Frontal cortex (tissue), 4 donors: Measurements from ENCODE around the gene DPYD. TPM values are rescaled to one million over a fixed set of nuclear protein-coding genes. Genes with fewer than 3 reads are reported as not detected.

ENCODE experiments used
- DNase-seq, 2 donors: peaks; one replicate each; pipeline ENCODE4 v3.0.0; 2012; ENCODE audit warnings: low spot score in 2 of 2
- FAIRE-seq: peaks from 2 replicates; lab custom pipeline; 2012; peaks lifted over from hg19 to GRCh38; lab: Jason Lieb, UNC
- total RNA-seq: library from RNA; depleted of rRNA; stranded (reverse); fragments of >200 nt; gene quantifications from one replicate; pipeline ENCODE4 v1.2.3, GENCODE V29; 2014
- donor health status: control.
- donor health status: control.
- donor health status: control.

Gene DPYD
- total RNA-seq, 1 donor from 2014 or later: 51.4 TPM

GRCh38 chr1:97412166-97412565, 508.7 kb downstream of the DPYD start:
- DNase-seq (no peak), FAIRE-seq (peak; percentile 6)

DNA sequence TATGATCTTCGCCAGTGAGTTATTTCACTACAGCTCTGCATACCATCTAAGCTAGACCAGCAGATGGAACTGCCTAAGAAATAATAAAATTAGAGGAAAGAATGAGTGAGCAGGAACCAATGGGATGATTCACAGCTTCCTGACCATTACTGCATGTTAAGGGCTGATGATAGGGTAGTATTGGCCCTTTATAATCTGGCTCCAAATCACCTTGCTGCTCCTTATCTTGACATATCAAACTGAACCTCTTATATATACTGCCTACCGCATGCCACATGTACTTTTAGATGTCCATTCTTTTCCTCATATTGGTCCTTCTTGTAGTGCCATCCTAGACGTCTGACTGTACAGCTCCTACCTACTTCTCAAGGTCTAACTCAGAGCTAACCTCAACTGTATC, 524.4 kb downstream of the DPYD start:
- FAIRE-seq (no peak), DNase-seq (no peak)

- DNase-seq (no peak), FAIRE-seq (no peak)
These were observed 528.1 kb downstream of the DPYD start for GRCh38 chr1:97392701-97393100.

DNA sequence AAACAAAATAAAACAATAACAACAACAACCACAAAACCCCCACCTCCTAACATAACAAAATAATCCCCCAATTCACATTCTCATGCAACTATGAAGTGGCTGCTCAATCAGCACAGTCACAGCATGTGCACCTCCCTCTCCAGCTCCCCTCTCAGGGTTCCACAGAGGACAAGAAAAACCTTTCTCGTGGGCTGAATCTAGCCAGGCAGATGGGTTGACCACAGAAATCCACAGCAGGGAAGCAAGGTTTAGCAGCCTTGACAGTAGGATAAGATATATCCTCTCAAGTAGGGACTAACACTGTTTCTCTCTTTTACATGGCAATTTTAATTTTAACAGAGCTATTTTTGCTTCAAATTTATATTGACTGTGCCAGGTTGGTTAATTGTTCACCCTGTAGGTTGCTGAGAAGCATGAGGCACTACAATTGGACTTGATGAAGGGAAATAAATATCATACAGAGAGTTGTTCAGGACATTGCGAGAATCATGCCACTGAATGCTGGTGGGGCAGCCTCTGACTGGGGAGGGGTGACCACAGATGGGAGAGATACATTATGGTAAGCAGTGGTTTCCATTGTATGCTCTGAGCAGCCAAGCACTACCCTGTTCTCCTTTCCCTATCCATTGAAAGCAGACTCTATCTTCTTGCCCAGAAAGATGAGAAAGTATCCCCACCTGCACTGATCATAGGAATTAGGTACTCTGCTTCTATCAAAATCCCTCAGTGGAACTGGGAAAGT, 535.1 kb downstream of the DPYD start:
- DNase-seq: no peak

GRCh38 chr1:97384294-97384968, 536.4 kb downstream of the DPYD start:
- FAIRE-seq: no peak
- no peak for DNase-seq

More for the DNA sequence above, 535.1 kb downstream of the DPYD start:
- FAIRE-seq: no peak

GRCh38 chr1:97383797-97384196, 537.0 kb downstream of the DPYD start:
- FAIRE-seq (no peak), DNase-seq (no peak)

- DNase-seq: no peak
- peak; percentile 70 for FAIRE-seq
These were observed 538.6 kb downstream of the DPYD start for GRCh38 chr1:97382206-97382605.

GRCh38 chr1:97379387-97380075, 541.3 kb downstream of the DPYD start:
- FAIRE-seq: no peak
- DNase-seq: no peak

DNA sequence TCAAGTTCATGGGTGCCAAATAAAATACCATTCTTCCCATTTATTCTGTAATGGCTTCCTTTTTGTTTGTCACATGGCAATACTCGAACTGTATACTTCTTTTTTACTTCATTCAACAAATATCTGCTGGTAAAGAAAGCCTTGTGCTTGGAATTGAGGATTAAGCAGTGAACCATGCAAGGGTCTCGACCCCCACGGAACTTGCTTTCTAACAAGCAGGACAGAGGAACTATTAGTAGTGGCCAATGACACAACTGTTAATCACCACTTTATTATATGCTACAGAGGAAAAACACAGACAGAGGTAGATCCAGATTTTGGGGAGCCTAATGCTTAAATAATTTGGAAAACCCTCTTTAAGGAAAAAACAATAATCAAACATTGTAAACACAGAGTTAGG, 542.2 kb downstream of the DPYD start:
- DNase-seq (no peak), FAIRE-seq (no peak)

DNA sequence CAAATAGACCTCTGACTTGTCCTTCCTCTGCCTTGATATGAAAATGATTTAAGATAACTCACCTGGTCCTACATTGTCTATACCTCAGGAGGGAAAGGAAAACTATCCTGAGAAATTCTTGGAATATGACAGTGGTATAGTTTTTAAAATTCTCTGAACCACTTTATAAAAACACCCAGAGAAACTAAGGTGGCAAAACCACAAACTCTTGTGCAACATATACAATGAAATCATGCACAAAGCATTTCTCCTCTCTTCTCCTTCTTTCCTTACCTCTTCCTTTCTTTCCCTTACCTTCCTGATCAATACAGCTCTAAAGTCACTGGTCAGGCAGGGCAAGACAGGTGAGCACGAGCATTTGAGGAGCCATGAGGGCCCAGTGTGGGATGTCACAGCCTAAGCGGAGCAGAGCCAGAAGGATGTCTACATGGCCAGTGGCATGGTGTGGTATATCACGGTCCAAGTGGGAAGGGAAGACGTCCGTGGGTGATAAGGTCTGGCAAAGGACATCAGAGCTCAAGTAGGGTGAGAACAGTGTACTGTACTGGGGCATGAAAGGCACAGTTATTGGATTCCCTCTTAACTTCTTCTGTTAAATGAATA, 543.3 kb downstream of the DPYD start:
- no peak for FAIRE-seq
- DNase-seq: no peak

GRCh38 chr1:97373000-97373399, 547.8 kb downstream of the DPYD start:
- DNase-seq (no peak), FAIRE-seq (no peak)

DNA sequence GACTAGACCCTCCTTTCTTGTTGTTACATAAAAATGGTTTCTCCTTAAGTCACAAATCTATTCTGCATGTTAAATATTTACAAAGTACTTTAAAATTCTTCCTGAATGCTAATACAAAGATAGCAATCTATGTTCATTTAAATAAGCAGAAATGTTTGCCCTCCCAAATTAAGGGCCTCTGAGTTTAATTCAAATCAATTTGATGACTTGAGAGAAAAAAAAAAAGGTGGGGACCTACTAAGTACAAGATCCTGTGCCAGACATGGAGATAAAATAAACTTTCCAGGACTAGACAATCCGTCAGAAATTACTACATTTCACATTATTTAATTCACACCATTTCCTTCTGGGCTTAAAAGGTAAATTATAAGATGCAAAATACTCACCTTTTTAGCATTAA, 548.3 kb downstream of the DPYD start:
- FAIRE-seq (no peak), DNase-seq (no peak)

DNA sequence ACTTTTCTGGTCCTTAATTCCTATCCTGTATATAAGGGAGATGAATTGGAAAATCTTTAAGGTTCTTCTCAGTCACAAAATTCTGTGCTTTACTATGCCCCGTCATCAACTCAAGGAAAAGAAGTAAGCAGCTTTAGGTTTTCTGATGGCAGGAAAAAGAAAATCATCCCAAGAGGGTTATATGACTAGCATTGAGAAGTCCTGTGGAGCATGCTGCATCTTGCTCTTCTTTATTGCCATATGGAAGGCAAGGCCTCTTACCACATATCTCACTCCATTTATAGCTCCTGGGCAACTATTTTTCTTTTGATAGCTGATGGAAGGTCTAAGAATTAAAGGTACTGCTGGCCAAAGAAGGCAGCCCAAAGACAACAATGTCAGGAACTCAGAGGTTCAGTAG, 552.5 kb downstream of the DPYD start:
- no peak for DNase-seq
- no peak for FAIRE-seq

- DNase-seq (no peak), FAIRE-seq (no peak)
These were observed 553.9 kb downstream of the DPYD start for GRCh38 chr1:97366984-97367383.

GRCh38 chr1:97365026-97365425, 555.8 kb downstream of the DPYD start:
- no peak for FAIRE-seq
- no peak for DNase-seq

- DNase-seq: no peak
- no peak for FAIRE-seq
These were observed 556.7 kb downstream of the DPYD start for GRCh38 chr1:97364086-97364485.

- FAIRE-seq (no peak), DNase-seq (no peak)
These were observed 564.5 kb downstream of the DPYD start for GRCh38 chr1:97356309-97356708.

DNA sequence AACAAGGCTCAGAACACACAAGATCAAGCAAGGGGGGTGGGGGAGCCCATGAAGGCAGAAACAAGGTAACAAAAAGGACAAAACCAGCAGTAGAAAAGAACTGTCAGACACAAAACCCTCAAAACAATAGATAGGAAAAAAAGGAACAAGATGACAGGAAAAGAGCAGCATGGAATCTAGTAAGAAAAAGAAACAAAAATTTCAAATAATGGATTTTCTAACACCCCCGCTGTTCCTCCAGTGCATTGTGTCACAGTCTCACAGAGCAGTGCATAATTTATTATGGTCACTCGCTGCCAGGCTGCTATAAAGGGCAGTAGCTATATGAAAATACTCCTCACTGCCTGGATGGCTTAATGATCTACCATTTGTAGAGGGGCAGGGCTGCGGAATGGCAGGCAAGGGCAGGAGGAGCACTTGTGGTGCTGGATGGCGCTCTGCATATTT, 567.9 kb downstream of the DPYD start:
- DNase-seq (no peak), FAIRE-seq (no peak)

DNA sequence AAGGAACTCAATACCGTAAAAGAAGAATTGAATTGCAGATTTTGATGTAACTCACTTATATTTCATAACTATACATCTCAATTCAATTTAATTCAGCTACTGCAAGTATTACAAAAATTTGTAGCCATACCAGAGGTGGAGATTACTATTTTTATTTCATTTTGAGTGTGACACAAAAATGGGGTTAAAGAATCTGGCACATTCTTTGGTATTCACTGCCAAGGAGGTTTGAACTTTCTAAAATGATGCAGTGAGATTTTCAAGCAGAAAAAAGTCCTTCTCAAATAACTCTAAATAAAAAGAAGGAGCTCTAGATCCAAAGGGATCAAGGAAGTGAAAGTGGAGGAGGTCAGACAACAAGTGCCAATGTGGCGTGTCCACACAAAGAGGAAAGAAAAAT, 569.0 kb downstream of the DPYD start:
- no peak for DNase-seq

GRCh38 chr1:97350662-97351061, 570.2 kb downstream of the DPYD start:
- FAIRE-seq: no peak

More for the DNA sequence above, 569.0 kb downstream of the DPYD start:
- FAIRE-seq: no peak

DNA sequence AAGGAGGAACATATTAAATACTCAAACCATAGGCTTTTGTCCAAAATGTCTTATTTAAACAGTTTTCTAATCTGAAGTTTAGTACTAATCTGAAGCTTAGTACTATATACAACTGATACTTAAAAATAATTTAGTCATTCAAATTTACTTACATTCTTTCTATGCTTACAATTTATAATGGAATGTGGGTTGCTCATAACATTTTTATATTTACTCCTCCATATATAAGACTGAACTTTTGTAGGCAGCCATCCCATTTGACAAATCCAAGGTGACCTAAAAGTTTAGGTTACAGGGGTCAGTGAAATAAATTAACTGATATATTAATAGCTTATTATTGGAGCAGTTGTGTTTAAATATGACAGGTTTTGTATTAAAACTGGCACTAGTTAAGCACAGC, 570.6 kb downstream of the DPYD start:
- peak; percentile 28 for FAIRE-seq
- DNase-seq: no peak

More at GRCh38 chr1:97350662-97351061, 570.2 kb downstream of the DPYD start:
- DNase-seq: no peak
